ENCODE measurements around the gene DGCR6L.
A peak's percentile ranks its signal among the peaks of the same experiment; 100 is the strongest.
"Not testable (repeated sequence)": the region's sequence is repeated elsewhere in the genome, so short reads cannot be mapped to it uniquely, and the experiment has no call there.

The DGCR6L gene

DNA sequence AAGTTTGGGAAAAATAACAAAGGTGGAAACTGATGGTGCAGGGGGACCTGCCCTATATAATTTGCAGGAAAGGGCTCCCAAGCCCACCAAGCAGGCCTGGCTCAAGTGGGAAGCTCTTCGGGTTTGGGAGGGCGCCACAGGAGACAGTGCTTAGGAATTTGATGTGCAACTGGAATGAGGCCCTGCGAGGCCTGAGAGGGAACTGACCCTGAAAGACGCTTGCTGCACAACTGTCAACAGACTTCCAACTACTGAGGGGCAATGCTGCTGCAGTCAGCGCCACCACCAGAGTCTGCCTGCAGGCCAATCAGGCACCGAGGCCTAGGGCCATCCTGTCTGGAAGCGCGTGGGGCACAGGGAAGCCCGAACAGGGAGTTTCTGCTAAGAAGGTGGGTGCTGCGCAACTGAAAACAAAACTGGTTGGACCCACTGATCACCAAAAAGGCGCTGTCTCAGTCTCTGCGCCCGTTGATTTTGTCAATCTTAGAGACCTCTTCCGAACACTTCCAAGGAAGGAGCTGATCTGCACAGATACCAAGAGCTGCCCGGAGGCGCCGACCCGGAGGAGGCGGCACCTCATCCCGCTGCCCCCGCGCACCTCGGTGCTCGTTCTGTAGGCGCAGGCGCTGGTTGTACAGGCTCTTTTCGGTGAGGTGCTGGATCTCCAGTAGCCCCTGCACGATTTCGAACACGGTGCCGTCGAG lies 667 bp downstream of the DGCR6L start:
- TF ChIP-seq SNAI2 (CRISPR knock-in tag; IDR thresholded peaks at IDR 0.05) (no peak), ZNF70 (CRISPR knock-in tag; IDR thresholded peaks at IDR 0.05) (no peak), CSDC2 (CRISPR knock-in tag; IDR thresholded peaks at IDR 0.05) (no peak), ZNF8 (CRISPR knock-in tag; IDR thresholded peaks at IDR 0.05) (no peak), PPARA (CRISPR knock-in tag; IDR thresholded peaks at IDR 0.05; ENCODE audit: borderline replicate concordance) (no peak), ISL1 (CRISPR knock-in tag; IDR thresholded peaks at IDR 0.05) (no peak)
- TF ChIP-seq, protein P1, sequence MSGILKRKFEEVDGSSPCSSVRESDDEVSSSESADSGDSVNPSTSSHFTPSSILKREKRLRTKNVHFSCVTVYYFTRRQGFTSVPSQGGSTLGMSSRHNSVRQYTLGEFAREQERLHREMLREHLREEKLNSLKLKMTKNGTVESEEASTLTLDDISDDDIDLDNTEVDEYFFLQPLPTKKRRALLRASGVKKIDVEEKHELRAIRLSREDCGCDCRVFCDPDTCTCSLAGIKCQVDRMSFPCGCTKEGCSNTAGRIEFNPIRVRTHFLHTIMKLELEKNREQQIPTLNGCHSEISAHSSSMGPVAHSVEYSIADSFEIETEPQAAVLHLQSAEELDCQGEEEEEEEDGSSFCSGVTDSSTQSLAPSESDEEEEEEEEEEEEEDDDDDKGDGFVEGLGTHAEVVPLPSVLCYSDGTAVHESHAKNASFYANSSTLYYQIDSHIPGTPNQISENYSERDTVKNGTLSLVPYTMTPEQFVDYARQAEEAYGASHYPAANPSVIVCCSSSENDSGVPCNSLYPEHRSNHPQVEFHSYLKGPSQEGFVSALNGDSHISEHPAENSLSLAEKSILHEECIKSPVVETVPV (CRISPR knock-in tag; IDR thresholded peaks at IDR 0.05), result no peak
- peak; percentile 26 for ATAC-seq

DNA sequence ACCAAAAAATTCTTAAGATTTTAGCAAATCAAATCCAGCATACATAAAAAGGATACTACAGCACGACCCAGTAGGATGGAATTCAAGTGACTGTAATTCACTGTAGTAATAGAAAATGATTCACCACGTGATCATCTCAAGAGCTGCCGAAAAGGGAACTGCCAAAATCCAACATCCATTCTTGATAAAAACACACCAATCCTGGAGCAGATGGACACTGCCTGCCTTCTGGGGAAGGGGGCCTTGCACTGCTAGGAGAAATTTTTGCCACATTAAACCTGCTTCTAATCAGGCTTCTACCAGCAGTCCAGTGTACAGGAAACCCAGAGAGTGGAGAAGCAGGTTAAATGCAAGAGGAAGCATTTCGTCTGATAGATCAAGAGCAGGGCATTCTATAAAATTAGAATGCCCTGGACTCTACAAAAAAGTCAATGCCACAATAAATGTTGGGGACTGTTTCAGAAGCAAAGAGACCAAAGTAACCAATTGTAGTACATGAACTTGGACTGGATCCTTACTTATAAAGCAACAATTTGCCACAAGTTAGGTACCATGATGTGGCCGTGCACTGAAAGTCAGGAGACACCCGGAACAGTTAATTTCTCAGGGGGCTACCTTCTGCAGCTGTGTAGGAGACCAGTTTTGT lies 1.7 kb downstream of the DGCR6L start:
- ATAC-seq, result not testable (repeated sequence)

DNA sequence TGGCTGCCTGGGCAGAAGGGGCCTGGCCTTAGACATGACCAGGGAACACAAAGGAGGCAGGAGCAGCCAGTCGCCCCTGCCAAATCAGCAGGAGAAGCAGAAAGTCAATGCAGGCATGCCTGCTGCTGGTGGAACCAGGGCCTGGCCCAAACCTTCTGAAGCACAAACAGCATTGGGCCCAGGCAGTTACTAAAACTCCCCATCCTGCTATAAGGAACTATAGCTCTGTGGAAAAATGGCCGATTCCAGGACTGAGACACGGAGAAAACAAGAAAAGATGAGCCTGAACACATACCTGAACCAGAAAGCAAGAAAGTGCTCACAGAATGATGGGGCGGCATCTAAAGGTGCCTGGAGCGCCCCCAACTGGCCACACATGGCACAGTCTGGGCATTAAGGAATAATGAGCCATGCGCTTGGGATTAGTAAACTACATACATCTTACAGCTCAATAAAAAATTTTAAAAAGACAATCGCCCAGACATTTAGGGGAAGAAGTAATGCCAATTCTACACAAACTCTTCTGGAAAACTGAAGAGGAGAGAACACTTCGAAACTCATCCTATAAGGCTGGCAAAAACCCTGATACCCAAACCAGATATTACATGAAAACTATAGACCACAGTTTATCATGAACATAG lies 2.3 kb downstream of the DGCR6L start:
- ATAC-seq, result peak; percentile 38

DNA sequence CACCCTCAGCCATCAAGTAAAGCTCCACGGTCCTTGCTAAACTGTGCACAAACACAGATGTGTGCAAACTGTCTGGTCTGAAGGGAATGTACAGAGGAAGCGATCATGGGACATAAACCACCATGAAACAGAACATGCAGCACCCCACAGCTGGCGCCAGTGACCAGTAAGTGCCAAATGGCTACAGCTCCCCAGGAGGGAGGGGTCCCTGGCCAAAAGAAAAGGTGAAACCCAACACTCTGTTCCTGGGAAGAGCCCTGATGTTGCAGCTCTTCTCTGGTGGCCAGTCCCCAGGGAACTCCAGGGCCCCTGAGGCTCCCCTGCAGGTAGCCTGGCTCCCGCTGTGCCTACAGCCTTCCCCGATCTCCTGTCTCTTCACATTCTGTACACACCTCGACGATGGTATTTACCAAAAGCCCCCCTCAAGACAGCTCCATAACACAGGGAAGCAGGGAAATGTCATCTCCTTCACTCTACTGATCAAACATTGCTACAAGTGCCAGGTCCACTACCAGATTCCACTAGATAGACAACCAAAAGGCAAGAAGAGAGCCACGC lies 2.9 kb downstream of the DGCR6L start:
- TF ChIP-seq TOX (CRISPR knock-in tag; IDR thresholded peaks at IDR 0.05; ENCODE audit: borderline replicate concordance) (no peak), SNAI2 (CRISPR knock-in tag; IDR thresholded peaks at IDR 0.05) (no peak), ISL1 (CRISPR knock-in tag; IDR thresholded peaks at IDR 0.05) (no peak), ZNF70 (CRISPR knock-in tag; IDR thresholded peaks at IDR 0.05) (no peak), ZNF8 (CRISPR knock-in tag; IDR thresholded peaks at IDR 0.05) (no peak), ZC3H10 (CRISPR knock-in tag; IDR thresholded peaks at IDR 0.05) (no peak), ZNF565 (CRISPR knock-in tag; conservative IDR thresholded peaks at IDR 0.05; ENCODE audit: low read depth) (no peak), RARB (CRISPR knock-in tag; IDR thresholded peaks at IDR 0.05) (no peak)
- TF ChIP-seq, protein P2, sequence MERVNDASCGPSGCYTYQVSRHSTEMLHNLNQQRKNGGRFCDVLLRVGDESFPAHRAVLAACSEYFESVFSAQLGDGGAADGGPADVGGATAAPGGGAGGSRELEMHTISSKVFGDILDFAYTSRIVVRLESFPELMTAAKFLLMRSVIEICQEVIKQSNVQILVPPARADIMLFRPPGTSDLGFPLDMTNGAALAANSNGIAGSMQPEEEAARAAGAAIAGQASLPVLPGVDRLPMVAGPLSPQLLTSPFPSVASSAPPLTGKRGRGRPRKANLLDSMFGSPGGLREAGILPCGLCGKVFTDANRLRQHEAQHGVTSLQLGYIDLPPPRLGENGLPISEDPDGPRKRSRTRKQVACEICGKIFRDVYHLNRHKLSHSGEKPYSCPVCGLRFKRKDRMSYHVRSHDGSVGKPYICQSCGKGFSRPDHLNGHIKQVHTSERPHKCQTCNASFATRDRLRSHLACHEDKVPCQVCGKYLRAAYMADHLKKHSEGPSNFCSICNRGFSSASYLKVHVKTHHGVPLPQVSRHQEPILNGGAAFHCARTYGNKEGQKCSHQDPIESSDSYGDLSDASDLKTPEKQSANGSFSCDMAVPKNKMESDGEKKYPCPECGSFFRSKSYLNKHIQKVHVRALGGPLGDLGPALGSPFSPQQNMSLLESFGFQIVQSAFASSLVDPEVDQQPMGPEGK (CRISPR knock-in tag; IDR thresholded peaks at IDR 0.05; ENCODE audit: borderline replicate concordance), result no peak
- TF ChIP-seq, protein P3, sequence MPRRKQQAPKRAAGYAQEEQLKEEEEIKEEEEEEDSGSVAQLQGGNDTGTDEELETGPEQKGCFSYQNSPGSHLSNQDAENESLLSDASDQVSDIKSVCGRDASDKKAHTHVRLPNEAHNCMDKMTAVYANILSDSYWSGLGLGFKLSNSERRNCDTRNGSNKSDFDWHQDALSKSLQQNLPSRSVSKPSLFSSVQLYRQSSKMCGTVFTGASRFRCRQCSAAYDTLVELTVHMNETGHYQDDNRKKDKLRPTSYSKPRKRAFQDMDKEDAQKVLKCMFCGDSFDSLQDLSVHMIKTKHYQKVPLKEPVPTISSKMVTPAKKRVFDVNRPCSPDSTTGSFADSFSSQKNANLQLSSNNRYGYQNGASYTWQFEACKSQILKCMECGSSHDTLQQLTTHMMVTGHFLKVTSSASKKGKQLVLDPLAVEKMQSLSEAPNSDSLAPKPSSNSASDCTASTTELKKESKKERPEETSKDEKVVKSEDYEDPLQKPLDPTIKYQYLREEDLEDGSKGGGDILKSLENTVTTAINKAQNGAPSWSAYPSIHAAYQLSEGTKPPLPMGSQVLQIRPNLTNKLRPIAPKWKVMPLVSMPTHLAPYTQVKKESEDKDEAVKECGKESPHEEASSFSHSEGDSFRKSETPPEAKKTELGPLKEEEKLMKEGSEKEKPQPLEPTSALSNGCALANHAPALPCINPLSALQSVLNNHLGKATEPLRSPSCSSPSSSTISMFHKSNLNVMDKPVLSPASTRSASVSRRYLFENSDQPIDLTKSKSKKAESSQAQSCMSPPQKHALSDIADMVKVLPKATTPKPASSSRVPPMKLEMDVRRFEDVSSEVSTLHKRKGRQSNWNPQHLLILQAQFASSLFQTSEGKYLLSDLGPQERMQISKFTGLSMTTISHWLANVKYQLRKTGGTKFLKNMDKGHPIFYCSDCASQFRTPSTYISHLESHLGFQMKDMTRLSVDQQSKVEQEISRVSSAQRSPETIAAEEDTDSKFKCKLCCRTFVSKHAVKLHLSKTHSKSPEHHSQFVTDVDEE (CRISPR knock-in tag; IDR thresholded peaks at IDR 0.05), result no peak
- TF ChIP-seq, protein P4, sequence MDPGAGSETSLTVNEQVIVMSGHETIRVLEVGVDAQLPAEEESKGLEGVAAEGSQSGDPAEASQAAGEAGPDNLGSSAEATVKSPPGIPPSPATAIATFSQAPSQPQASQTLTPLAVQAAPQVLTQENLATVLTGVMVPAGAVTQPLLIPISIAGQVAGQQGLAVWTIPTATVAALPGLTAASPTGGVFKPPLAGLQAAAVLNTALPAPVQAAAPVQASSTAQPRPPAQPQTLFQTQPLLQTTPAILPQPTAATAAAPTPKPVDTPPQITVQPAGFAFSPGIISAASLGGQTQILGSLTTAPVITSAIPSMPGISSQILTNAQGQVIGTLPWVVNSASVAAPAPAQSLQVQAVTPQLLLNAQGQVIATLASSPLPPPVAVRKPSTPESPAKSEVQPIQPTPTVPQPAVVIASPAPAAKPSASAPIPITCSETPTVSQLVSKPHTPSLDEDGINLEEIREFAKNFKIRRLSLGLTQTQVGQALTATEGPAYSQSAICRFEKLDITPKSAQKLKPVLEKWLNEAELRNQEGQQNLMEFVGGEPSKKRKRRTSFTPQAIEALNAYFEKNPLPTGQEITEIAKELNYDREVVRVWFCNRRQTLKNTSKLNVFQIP (CRISPR knock-in tag; IDR thresholded peaks at IDR 0.05; ENCODE audit: borderline replicate concordance, low read depth), result no peak
- TF ChIP-seq, protein P5, sequence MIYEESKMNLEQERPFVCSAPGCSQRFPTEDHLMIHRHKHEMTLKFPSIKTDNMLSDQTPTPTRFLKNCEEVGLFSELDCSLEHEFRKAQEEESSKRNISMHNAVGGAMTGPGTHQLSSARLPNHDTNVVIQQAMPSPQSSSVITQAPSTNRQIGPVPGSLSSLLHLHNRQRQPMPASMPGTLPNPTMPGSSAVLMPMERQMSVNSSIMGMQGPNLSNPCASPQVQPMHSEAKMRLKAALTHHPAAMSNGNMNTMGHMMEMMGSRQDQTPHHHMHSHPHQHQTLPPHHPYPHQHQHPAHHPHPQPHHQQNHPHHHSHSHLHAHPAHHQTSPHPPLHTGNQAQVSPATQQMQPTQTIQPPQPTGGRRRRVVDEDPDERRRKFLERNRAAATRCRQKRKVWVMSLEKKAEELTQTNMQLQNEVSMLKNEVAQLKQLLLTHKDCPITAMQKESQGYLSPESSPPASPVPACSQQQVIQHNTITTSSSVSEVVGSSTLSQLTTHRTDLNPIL (CRISPR knock-in tag; IDR thresholded peaks at IDR 0.05; ENCODE audit: low read depth), result no peak
- TF ChIP-seq, protein P1 (CRISPR knock-in tag; IDR thresholded peaks at IDR 0.05), result no peak
- no peak for ATAC-seq

Measured in SK-N-SH treated with all-trans-retinoic acid at 6 μM for 48 hours (cell line).